OCI-LY7 (cell line): ENCODE measurements around the gene GNA15. TPM values are rescaled to one million over a fixed set of nuclear protein-coding genes. Genes with fewer than 3 reads are reported as not detected.
A peak's percentile ranks its signal among the peaks of the same experiment; 100 is the strongest.

ENCODE experiments used
- BruUV-seq: library from RNA; stranded (reverse); fragments of 400-500 nt; replicated peaks from 2 replicates; lab custom pipeline; 2021; lab: Mats Ljungman, UMichigan
- CTCF ChIA-PET: fragments of 300-600 bp; sonication (Branson Sonifier 250); formaldehyde crosslinking; loops from one replicate; lab custom pipeline; 2022; ENCODE audit warnings: antibody characterized with exemption; ENCODE audit not compliant: unreplicated experiment; lab: Charles Lee
- POLR2A ChIA-PET: fragments of 300-600 bp; sonication (Branson Sonifier 250); formaldehyde crosslinking; loops from one replicate; lab custom pipeline; 2022; ENCODE audit warnings: antibody characterized with exemption; lab: Charles Lee
- DNase-seq: peaks from one replicate; pipeline ENCODE4 v3.0.0-alpha.2; 2015; ENCODE audit warnings: low spot score
- H2AFZ ChIP-seq: fragments of 200-600 bp; sonication (generic), shearing (Covaris generic); 2 replicates; pipeline ENCODE4 v1.6.1; 2014; ENCODE audit warnings: mild to moderate bottlenecking, antibody characterized with exemption, low read length, moderate library complexity
- H3K27ac ChIP-seq: fragments of 200-600 bp; sonication (generic); 2 replicates; pipeline ENCODE4 v1.5.1; 2014; ENCODE audit warnings: mixed run types, low read depth, mild to moderate bottlenecking, moderate library complexity, low read length, inconsistent platforms; ENCODE audit not compliant: poor library complexity, severe bottlenecking
- H3K36me3 ChIP-seq: fragments of 200-600 bp; sonication (generic); 2 replicates; pipeline ENCODE4 v1.6.1; 2014; ENCODE audit warnings: mild to moderate bottlenecking, antibody characterized with exemption, low read length, moderate library complexity, mixed read lengths; ENCODE audit not compliant: insufficient read depth
- H3K4me1 ChIP-seq: fragments of 200-600 bp; sonication (generic); 2 replicates; pipeline ENCODE4 v1.5.1; 2014; ENCODE audit warnings: mild to moderate bottlenecking, low read length; ENCODE audit not compliant: insufficient read depth, poor library complexity, severe bottlenecking
- H3K4me2 ChIP-seq: fragments of 200-600 bp; sonication (generic); 2 replicates; pipeline ENCODE4 v1.6.1; 2014; ENCODE audit warnings: mild to moderate bottlenecking, low read length
- H3K4me3 ChIP-seq: fragments of 200-600 bp; sonication (generic); 2 replicates; pipeline ENCODE4 v1.5.1; 2014; ENCODE audit warnings: mild to moderate bottlenecking, low read depth, low read length; ENCODE audit not compliant: poor library complexity, severe bottlenecking
- H3K79me2 ChIP-seq: fragments of 200-600 bp; sonication (generic); 2 replicates; pipeline ENCODE4 v1.6.1; 2016; ENCODE audit warnings: low read depth, mild to moderate bottlenecking, low read length, moderate library complexity, mixed read lengths; ENCODE audit not compliant: insufficient read depth
- H3K9me2 ChIP-seq: fragments of 200-600 bp; sonication (generic); 2 replicates; pipeline ENCODE4 v1.6.1; 2016; ENCODE audit warnings: mild to moderate bottlenecking, low read length, mixed read lengths; ENCODE audit not compliant: insufficient read depth
- H3K9me3 ChIP-seq: fragments of 200-600 bp; sonication (generic); 2 replicates; pipeline ENCODE4 v1.6.1; 2014; ENCODE audit warnings: mild to moderate bottlenecking, mixed run types, low read length, mixed read lengths
- H4K20me1 ChIP-seq: fragments of 200-600 bp; sonication (generic); 2 replicates; pipeline ENCODE4 v1.6.1; 2014; ENCODE audit warnings: mild to moderate bottlenecking, antibody characterized with exemption, low read length, moderate library complexity, mixed read lengths; ENCODE audit not compliant: insufficient read depth
- EZH2phosphoT487 ChIP-seq: fragments of 200-600 bp; sonication (generic); IDR thresholded peaks from 2 replicates; pipeline ENCODE4 v1.6.1; 2018; ENCODE audit warnings: low read depth, borderline replicate concordance, mild to moderate bottlenecking, mixed run types, antibody characterized with exemption, low read length, moderate library complexity, mixed read lengths
- intact Hi-C: fragments of 100-400 bp; cut with micrococcal nuclease; formaldehyde crosslinking; loops from one replicate; pipeline ENCODE4 v1.10.0; 2022; ENCODE audit not compliant: unreplicated experiment
- total RNA-seq, 2 experiments: library from RNA; depleted of rRNA in 1 of 2; stranded (reverse); fragments of >200 nt in 1 of 2; shearing (Covaris generic) in 1 of 2; gene quantifications; 2 replicates each; pipeline ENCODE4 v1.2.3, GENCODE V29; 2014 to 2022
- TF ChIP-seq, protein P1 (sequence below): fragments of 200-600 bp; sonication (generic); conservative IDR thresholded peaks from 2 replicates; pipeline ENCODE4 v1.5.1; 2014; ENCODE audit warnings: mild to moderate bottlenecking, antibody characterized with exemption, low read length, moderate library complexity, mixed read lengths

The GNA15 gene
- total RNA-seq, 2 experiments from 2014 or later: not detected

DNA sequence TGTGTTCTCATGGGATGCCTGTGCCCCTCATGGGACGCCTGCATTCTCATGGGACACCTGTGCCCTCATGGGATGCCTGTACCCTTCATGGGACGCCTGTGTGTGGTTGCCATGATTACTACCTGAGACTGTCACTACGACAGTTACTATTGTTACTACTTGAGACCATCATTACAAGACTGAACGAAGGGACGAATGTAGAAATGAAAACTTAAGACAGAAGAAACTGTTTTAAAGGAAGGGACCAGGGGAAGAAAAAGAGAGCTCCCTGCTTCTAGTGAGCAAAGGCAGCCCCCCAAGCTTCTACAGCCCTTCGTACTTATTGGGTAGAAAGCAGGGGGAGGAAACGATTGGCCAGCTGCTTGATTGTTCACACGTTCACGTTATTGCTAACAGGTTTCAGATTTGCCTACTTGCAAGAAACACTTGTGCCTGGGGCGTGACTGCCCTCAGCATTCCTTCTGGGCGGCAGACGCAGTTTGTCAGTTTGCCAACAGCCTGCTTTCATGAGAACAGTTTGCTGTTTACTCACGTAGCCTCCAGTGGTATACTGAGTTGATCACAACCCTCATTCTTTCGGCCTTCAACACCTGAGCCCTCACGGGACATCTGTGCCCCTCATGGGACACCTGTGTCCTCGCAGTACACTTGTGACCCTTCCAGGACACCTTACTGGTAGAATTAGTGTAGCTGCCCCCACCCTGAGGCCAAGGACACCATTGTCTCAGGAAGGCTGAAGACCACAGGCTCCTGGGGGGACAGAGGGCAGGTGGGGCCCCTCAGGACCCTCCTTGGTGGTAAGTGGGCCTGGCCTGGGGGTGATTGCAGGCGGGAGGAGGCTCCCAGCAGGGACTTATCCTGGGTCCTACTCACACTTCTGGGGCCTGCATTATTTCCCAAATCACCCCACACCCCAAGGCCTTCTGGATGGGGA lies 40.2 kb downstream of the GNA15 start:
- Histone ChIP-seq H3K79me2 (no peaks in the 10 kb centered on the region), H3K4me2 (0 out of 2 replicates have a peak overlapping the region, but pooled peaks have one; percentile 6), H4K20me1 (no peaks in the 10 kb centered on the region), H2AFZ (no peak overlapping the region), H3K9me2 (no peaks in the 10 kb centered on the region), H3K27ac (no peak overlapping the region), H3K4me1 (peaks cover 61% of the 10 kb centered on the region), H3K9me3 (no peaks in the 10 kb centered on the region), H3K36me3 (no peaks in the 10 kb centered on the region), H3K4me3 (no peak overlapping the region)
- no peak for TF ChIP-seq EZH2phosphoT487
- TF ChIP-seq, protein P1, sequence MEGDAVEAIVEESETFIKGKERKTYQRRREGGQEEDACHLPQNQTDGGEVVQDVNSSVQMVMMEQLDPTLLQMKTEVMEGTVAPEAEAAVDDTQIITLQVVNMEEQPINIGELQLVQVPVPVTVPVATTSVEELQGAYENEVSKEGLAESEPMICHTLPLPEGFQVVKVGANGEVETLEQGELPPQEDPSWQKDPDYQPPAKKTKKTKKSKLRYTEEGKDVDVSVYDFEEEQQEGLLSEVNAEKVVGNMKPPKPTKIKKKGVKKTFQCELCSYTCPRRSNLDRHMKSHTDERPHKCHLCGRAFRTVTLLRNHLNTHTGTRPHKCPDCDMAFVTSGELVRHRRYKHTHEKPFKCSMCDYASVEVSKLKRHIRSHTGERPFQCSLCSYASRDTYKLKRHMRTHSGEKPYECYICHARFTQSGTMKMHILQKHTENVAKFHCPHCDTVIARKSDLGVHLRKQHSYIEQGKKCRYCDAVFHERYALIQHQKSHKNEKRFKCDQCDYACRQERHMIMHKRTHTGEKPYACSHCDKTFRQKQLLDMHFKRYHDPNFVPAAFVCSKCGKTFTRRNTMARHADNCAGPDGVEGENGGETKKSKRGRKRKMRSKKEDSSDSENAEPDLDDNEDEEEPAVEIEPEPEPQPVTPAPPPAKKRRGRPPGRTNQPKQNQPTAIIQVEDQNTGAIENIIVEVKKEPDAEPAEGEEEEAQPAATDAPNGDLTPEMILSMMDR: no peak
- BruUV-seq: no TSS peak
- CTCF ChIA-PET: no interaction called here
- intact Hi-C loops: no loop called here
- no peak for DNase-seq
- POLR2A ChIA-PET: no interaction called here

DNA sequence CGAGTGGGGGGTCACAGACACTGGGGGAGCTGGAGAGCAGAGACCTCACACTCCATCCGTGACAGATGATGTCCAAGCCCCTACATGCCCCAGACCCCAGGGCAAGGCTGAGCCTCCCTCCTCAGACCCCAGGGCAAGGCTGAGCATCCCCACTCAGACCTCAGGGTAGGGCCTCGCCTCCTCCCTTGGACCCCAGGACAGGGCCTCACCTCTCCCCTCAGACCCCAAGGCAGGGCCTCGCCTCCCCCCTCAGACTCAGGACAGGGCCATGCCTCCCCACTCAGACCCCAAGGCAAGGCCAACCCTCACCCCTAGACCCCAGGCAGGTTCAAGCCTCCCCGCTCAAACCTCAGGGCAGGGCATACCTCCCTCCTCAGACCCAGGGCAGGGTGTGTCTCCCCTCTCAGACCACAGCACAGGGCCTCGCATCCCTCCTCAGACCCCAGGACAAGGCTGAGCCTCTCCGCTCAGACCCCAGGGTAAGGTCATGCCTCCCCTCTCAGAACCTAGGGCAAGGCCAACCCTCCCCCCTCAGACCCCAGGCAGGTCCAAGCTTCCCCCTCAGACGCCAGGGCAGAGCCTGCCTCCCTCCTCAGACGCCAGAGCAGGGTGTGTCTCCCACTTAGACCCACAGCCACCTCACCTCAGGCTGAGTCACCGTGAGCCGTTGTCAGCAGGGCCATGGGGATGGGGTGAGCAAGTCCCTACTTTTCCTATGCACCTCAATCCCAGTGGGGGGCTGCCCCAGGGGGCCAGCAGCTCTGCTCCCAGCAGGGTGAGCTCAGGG lies 41.1 kb downstream of the GNA15 start:
- 0 out of 2 replicates have a peak overlapping the region, but pooled peaks have one; percentile 6 for H3K4me2 ChIP-seq
- no peak overlapping the region for H3K27ac ChIP-seq
- intact Hi-C loops: no loop called here
- TF ChIP-seq EZH2phosphoT487: no peak
- TF ChIP-seq, protein P1: no peak
- ChIA-PET POLR2A (no interaction called here), CTCF (no interaction called here)
- H2AFZ ChIP-seq: no peak overlapping the region
- no peaks in the 10 kb centered on the region for H3K36me3 ChIP-seq
- no peaks in the 10 kb centered on the region for H3K9me2 ChIP-seq
- BruUV-seq: no TSS peak
- H4K20me1 ChIP-seq: no peaks in the 10 kb centered on the region
- peaks cover 70% of the 10 kb centered on the region for H3K4me1 ChIP-seq
- H3K9me3 ChIP-seq: no peaks in the 10 kb centered on the region
- no peaks in the 10 kb centered on the region for H3K79me2 ChIP-seq
- no peak overlapping the region for H3K4me3 ChIP-seq
- no peak for DNase-seq
